HEK293 (cell line): ENCODE data around the gene ZNF625.
A peak's percentile ranks its signal among the peaks of the same experiment; 100 is the strongest.

ENCODE experiments used
- CTCF ChIA-PET: fragments of 350-600 bp; formaldehyde crosslinking; extraction: SDS; loops from one replicate; lab custom pipeline; 2021; ENCODE audit warnings: antibody characterized with exemption; lab: Yijun Ruan, JAX
- POLR2A ChIA-PET: fragments of 300-600 bp; formaldehyde crosslinking; extraction: SDS; loops from one replicate; lab custom pipeline; 2020; ENCODE audit warnings: antibody characterized with exemption, inconsistent platforms; lab: Yijun Ruan, JAX
- H3K27ac ChIP-seq: fragments of 200-500 bp; sonication (Bioruptor generic); 2 replicates; pipeline ENCODE4 v1.5.1; 2014; ENCODE audit warnings: low read depth, low read length, control low read depth, inconsistent platforms; ENCODE audit errors: extremely low read depth
- H3K36me3 ChIP-seq, 2 experiments: fragments of 200-500 bp in 1 of 2; sonication (Bioruptor generic) in 1 of 2; 1 replicate in 1 of 2; 2 replicates in 1 of 2; pipeline ENCODE4 v1.5.1; 2014 to 2017; ENCODE audit warnings: inconsistent platforms in 2 of 2, low read length in 2 of 2; ENCODE audit not compliant: control insufficient read depth in 2 of 2, insufficient read depth in 1 of 2
- H3K4me1 ChIP-seq: fragments of 200-500 bp; sonication (Bioruptor generic); 2 replicates; pipeline ENCODE4 v1.5.1; 2014; ENCODE audit warnings: mild to moderate bottlenecking, low read length, inconsistent platforms; ENCODE audit not compliant: control insufficient read depth, insufficient read depth
- H3K4me3 ChIP-seq: 2 replicates; pipeline ENCODE4 v1.5.1; 2011; ENCODE audit warnings: low read depth, mild to moderate bottlenecking, control low read depth, low read length, moderate library complexity
- H3K9me3 ChIP-seq: fragments of 200-500 bp; sonication (Bioruptor generic); 2 replicates; pipeline ENCODE4 v1.5.1; 2014; ENCODE audit warnings: low read depth, low read length, inconsistent platforms; ENCODE audit not compliant: control insufficient read depth, insufficient read depth
- KLF8 ChIP-seq: fragments of 450-650 bp; formaldehyde crosslinking; IDR thresholded peaks from 2 replicates; pipeline ENCODE4 v1.5.1; 2016; ENCODE audit warnings: missing biosample characterization, missing genetic modification characterization
- SP2 ChIP-seq: fragments of 450-650 bp; formaldehyde crosslinking; IDR thresholded peaks from 2 replicates; pipeline ENCODE4 v1.5.1; 2016; ENCODE audit warnings: missing biosample characterization, missing genetic modification characterization
- ZNF16 ChIP-seq: fragments of 450-650 bp; formaldehyde crosslinking; IDR thresholded peaks from 2 replicates; pipeline ENCODE4 v1.5.1; 2016; ENCODE audit warnings: low read depth, missing biosample characterization, missing genetic modification characterization
- ZNF202 ChIP-seq: fragments of 450-650 bp; formaldehyde crosslinking; IDR thresholded peaks from 2 replicates; pipeline ENCODE4 v1.5.1; 2016; ENCODE audit warnings: missing biosample characterization, missing genetic modification characterization, borderline replicate concordance
- ZNF214 ChIP-seq: fragments of 450-650 bp; formaldehyde crosslinking; IDR thresholded peaks from 2 replicates; pipeline ENCODE4 v1.5.1; 2017; ENCODE audit warnings: missing biosample characterization, mild to moderate bottlenecking, missing genetic modification characterization, borderline replicate concordance
- ZNF239 ChIP-seq: fragments of 450-650 bp; formaldehyde crosslinking; IDR thresholded peaks from 2 replicates; pipeline ENCODE4 v1.5.1; 2016; ENCODE audit warnings: missing biosample characterization, missing genetic modification characterization
- ZNF37A ChIP-seq: fragments of 450-650 bp; IDR thresholded peaks from 2 replicates; pipeline ENCODE4 v1.5.1; 2018; ENCODE audit warnings: missing biosample characterization, missing genetic modification characterization
- ZNF548 ChIP-seq: fragments of 450-650 bp; formaldehyde crosslinking; IDR thresholded peaks from 2 replicates; pipeline ENCODE4 v1.5.1; 2016; ENCODE audit warnings: missing biosample characterization, missing genetic modification characterization
- ZNF792 ChIP-seq: fragments of 450-650 bp; formaldehyde crosslinking; IDR thresholded peaks from 2 replicates; pipeline ENCODE4 v1.5.1; 2016; ENCODE audit warnings: missing biosample characterization, missing genetic modification characterization
- TF ChIP-seq, protein P1 (sequence below): fragments of 450-650 bp; formaldehyde crosslinking; IDR thresholded peaks from 2 replicates; pipeline ENCODE4 v1.5.1; 2017; ENCODE audit warnings: missing biosample characterization, mild to moderate bottlenecking, missing genetic modification characterization, moderate library complexity
- TF ChIP-seq, protein P2 (sequence below): fragments of 450-650 bp; formaldehyde crosslinking; conservative IDR thresholded peaks from 2 replicates; pipeline ENCODE4 v1.5.1; 2016; ENCODE audit warnings: low read depth, missing biosample characterization, missing genetic modification characterization
- TF ChIP-seq, protein P3 (sequence below): fragments of 450-650 bp; formaldehyde crosslinking; IDR thresholded peaks from 2 replicates; pipeline ENCODE4 v1.5.1; 2016; ENCODE audit warnings: missing biosample characterization, missing genetic modification characterization
- TF ChIP-seq, protein P4 (sequence below): fragments of 450-650 bp; formaldehyde crosslinking; IDR thresholded peaks from 2 replicates; pipeline ENCODE4 v1.5.1; 2016; ENCODE audit warnings: missing biosample characterization, missing genetic modification characterization
- TF ChIP-seq, protein P5 (sequence below): fragments of 450-650 bp; formaldehyde crosslinking; IDR thresholded peaks from 2 replicates; pipeline ENCODE4 v1.5.1; 2016; ENCODE audit warnings: missing biosample characterization, missing genetic modification characterization
- TF ChIP-seq, protein P6 (sequence below): fragments of 450-650 bp; formaldehyde crosslinking; IDR thresholded peaks from 2 replicates; pipeline ENCODE4 v1.5.1; 2016; ENCODE audit warnings: missing biosample characterization, missing genetic modification characterization, low read depth
- TF ChIP-seq, protein P7 (sequence below): fragments of 450-650 bp; formaldehyde crosslinking; IDR thresholded peaks from 2 replicates; pipeline ENCODE4 v1.5.1; 2016; ENCODE audit warnings: missing biosample characterization, missing genetic modification characterization, borderline replicate concordance

The ZNF625 gene

DNA sequence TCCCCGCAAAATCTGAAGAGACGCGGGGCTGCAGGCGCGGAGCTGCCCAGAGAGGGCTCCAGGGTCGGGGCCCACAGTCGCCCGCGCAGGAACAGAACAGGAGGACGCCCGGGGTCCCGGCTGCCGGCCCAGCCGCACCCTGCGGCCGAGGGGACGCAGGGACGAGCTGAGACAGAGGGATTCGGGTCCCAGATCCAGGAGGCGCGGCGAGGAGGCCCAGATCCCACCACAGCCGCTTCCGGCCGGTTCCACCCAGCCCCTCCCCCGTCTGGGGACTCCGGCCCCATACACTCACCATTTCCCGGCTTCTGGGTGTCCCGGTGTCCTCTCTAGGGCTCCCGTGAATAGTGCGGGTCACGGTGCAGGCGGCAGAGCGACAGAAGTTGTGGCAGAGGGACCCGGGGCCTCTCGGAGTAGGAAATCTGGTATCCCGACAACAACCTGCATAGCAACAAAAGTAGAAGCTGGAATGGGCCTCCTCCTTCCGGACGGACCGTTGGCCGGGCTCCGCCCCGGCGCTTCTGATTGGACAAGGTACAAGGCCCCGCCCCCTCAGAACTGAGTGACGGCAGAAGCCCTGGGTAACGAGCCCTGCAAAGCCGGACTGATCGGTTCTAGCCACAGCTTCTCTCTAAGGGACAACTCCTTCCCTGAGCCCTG lies 16.5 kb downstream of the ZNF625 start, which contains the start of gene ZNF20:
TSS of gene ZNF20 (minus strand) at position 466 of the 660 bp plus-strand sequence. CDS start at position 298, 168 bp downstream.
- POLR2A ChIA-PET = interaction anchor here (0.6 to 1.5 kb wide), 13 partner anchors 11 to 342 kb away, joined by 3 to 20 read pairs (median 4); partner anchors contain the start of genes ZNF136, ZNF433, ZNF442 and ZNF625
- Histone ChIP-seq H3K4me1 (no peaks in the 10 kb centered on the region), H3K9me3 (no peaks in the 10 kb centered on the region), H3K36me3 (peaks cover 15 to 42% of the 10 kb centered on the region in 2 experiments; a peak in 2 of 3 replicates), H3K27ac (no peak within 1 kb of the TSS)
- CTCF ChIA-PET = interaction anchor here (0.7 to 2.3 kb wide), 14 partner anchors 8 to 697 kb away, joined by 3 to 17 read pairs (median 5); partner anchors contain the start of genes ZNF136, ZNF442 and ZNF491
- no peak for TF ChIP-seq ZNF214 (tag by site-specific recombination)
- peak; percentile 59 for TF ChIP-seq SP2 (tag by site-specific recombination)
- TF ChIP-seq, all 188 proteins: peak for 1
- peak within 1 kb of the TSS; percentile 63 for H3K4me3 ChIP-seq

DNA sequence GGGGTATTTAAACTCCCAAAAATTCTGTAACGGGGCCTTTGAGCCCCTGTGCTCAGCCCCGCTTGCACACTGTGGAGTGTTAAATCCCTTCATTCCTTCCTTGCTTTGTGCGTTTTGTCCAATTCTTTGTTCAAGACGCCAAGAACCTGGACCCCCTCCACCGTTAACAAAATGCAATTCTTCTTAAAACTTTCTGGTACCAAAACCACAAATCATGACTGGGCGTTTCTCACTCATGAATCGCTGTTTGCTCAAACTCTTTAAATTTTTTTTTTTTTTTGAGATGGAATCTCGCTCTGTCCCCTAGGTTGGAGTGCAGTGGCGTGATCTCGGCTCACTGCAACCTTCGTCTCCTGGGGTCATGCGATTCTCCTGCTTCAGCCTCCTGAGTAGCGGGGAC lies 17.3 kb downstream of the ZNF625 start:
- TF ChIP-seq, protein P1, sequence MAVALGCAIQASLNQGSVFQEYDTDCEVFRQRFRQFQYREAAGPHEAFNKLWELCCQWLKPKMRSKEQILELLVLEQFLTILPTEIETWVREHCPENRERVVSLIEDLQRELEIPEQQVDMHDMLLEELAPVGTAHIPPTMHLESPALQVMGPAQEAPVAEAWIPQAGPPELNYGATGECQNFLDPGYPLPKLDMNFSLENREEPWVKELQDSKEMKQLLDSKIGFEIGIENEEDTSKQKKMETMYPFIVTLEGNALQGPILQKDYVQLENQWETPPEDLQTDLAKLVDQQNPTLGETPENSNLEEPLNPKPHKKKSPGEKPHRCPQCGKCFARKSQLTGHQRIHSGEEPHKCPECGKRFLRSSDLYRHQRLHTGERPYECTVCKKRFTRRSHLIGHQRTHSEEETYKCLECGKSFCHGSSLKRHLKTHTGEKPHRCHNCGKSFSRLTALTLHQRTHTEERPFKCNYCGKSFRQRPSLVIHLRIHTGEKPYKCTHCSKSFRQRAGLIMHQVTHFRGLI (tag by site-specific recombination) = no peak
- TF ChIP-seq ZNF37A (tag by site-specific recombination) (no peak), ZNF16 (tag by site-specific recombination) (no peak), ZNF548 (tag by site-specific recombination) (no peak), KLF8 (no peak), ZNF202 (tag by site-specific recombination) (no peak), ZNF792 (no peak), ZNF239 (tag by site-specific recombination) (no peak)
- TF ChIP-seq, protein P2, sequence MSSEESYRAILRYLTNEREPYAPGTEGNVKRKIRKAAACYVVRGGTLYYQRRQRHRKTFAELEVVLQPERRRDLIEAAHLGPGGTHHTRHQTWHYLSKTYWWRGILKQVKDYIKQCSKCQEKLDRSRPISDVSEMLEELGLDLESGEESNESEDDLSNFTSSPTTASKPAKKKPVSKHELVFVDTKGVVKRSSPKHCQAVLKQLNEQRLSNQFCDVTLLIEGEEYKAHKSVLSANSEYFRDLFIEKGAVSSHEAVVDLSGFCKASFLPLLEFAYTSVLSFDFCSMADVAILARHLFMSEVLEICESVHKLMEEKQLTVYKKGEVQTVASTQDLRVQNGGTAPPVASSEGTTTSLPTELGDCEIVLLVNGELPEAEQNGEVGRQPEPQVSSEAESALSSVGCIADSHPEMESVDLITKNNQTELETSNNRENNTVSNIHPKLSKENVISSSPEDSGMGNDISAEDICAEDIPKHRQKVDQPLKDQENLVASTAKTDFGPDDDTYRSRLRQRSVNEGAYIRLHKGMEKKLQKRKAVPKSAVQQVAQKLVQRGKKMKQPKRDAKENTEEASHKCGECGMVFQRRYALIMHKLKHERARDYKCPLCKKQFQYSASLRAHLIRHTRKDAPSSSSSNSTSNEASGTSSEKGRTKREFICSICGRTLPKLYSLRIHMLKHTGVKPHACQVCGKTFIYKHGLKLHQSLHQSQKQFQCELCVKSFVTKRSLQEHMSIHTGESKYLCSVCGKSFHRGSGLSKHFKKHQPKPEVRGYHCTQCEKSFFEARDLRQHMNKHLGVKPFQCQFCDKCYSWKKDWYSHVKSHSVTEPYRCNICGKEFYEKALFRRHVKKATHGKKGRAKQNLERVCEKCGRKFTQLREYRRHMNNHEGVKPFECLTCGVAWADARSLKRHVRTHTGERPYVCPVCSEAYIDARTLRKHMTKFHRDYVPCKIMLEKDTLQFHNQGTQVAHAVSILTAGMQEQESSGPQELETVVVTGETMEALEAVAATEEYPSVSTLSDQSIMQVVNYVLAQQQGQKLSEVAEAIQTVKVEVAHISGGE (tag by site-specific recombination) = no peak
- TF ChIP-seq, protein P3, sequence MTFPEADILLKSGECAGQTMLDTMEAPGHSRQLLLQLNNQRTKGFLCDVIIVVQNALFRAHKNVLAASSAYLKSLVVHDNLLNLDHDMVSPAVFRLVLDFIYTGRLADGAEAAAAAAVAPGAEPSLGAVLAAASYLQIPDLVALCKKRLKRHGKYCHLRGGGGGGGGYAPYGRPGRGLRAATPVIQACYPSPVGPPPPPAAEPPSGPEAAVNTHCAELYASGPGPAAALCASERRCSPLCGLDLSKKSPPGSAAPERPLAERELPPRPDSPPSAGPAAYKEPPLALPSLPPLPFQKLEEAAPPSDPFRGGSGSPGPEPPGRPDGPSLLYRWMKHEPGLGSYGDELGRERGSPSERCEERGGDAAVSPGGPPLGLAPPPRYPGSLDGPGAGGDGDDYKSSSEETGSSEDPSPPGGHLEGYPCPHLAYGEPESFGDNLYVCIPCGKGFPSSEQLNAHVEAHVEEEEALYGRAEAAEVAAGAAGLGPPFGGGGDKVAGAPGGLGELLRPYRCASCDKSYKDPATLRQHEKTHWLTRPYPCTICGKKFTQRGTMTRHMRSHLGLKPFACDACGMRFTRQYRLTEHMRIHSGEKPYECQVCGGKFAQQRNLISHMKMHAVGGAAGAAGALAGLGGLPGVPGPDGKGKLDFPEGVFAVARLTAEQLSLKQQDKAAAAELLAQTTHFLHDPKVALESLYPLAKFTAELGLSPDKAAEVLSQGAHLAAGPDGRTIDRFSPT (tag by site-specific recombination) = no peak
- TF ChIP-seq, protein P4, sequence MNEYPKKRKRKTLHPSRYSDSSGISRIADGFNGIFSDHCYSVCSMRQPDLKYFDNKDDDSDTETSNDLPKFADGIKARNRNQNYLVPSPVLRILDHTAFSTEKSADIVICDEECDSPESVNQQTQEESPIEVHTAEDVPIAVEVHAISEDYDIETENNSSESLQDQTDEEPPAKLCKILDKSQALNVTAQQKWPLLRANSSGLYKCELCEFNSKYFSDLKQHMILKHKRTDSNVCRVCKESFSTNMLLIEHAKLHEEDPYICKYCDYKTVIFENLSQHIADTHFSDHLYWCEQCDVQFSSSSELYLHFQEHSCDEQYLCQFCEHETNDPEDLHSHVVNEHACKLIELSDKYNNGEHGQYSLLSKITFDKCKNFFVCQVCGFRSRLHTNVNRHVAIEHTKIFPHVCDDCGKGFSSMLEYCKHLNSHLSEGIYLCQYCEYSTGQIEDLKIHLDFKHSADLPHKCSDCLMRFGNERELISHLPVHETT (tag by site-specific recombination) = no peak
- TF ChIP-seq, protein P5, sequence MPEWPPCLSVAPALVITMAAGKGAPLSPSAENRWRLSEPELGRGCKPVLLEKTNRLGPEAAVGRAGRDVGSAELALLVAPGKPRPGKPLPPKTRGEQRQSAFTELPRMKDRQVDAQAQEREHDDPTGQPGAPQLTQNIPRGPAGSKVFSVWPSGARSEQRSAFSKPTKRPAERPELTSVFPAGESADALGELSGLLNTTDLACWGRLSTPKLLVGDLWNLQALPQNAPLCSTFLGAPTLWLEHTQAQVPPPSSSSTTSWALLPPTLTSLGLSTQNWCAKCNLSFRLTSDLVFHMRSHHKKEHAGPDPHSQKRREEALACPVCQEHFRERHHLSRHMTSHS = no peak
- TF ChIP-seq, protein P6, sequence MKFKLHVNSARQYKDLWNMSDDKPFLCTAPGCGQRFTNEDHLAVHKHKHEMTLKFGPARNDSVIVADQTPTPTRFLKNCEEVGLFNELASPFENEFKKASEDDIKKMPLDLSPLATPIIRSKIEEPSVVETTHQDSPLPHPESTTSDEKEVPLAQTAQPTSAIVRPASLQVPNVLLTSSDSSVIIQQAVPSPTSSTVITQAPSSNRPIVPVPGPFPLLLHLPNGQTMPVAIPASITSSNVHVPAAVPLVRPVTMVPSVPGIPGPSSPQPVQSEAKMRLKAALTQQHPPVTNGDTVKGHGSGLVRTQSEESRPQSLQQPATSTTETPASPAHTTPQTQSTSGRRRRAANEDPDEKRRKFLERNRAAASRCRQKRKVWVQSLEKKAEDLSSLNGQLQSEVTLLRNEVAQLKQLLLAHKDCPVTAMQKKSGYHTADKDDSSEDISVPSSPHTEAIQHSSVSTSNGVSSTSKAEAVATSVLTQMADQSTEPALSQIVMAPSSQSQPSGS (tag by site-specific recombination) = no peak
- TF ChIP-seq, protein P7, sequence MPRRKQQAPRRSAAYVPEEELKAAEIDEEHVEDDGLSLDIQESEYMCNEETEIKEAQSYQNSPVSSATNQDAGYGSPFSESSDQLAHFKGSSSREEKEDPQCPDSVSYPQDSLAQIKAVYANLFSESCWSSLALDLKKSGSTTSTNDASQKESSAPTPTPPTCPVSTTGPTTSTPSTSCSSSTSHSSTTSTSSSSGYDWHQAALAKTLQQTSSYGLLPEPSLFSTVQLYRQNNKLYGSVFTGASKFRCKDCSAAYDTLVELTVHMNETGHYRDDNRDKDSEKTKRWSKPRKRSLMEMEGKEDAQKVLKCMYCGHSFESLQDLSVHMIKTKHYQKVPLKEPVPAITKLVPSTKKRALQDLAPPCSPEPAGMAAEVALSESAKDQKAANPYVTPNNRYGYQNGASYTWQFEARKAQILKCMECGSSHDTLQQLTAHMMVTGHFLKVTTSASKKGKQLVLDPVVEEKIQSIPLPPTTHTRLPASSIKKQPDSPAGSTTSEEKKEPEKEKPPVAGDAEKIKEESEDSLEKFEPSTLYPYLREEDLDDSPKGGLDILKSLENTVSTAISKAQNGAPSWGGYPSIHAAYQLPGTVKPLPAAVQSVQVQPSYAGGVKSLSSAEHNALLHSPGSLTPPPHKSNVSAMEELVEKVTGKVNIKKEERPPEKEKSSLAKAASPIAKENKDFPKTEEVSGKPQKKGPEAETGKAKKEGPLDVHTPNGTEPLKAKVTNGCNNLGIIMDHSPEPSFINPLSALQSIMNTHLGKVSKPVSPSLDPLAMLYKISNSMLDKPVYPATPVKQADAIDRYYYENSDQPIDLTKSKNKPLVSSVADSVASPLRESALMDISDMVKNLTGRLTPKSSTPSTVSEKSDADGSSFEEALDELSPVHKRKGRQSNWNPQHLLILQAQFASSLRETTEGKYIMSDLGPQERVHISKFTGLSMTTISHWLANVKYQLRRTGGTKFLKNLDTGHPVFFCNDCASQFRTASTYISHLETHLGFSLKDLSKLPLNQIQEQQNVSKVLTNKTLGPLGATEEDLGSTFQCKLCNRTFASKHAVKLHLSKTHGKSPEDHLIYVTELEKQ = no peak
- TF ChIP-seq, all 188 proteins: peak for 0
- Histone ChIP-seq H3K36me3 (peaks cover 21 to 46% of the 10 kb centered on the region in 2 experiments), H3K4me3 (peak overlapping the region; percentile 63), H3K9me3 (no peaks in the 10 kb centered on the region), H3K4me1 (no peaks in the 10 kb centered on the region), H3K27ac (no peak overlapping the region)
- ChIA-PET CTCF (interaction anchor here (1.5 kb wide), 1 partner anchor 13 kb away, joined by 7 read pairs; no protein-coding TSS in a partner anchor), POLR2A (interaction anchor here (0.5 to 1.3 kb wide), 4 partner anchors 17 to 564 kb away, joined by 3 to 20 read pairs (median 6); partner anchors contain the start of genes ZNF136 and ZNF625)
